ENCODE measurements around the gene IGLL1.

DNA sequence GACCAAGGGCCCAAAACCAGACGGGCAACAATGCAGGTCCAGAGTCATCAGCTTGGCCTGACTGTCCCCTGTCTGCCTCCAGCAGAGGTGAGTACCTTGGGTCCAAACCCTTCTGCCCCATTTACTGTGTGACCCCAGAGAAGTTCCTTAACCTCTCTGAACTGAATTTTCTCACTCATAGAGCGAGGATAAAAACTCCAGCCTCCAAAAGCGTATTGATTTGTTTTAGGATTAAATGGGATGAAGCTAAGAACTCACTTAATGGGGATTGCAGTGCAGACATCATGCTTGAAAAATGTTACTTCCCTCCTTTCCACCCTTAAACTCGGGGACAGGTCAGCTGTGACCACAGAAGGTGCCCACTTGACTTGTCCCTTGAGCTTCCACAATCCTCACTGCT is 22.6 kb downstream of the IGLL1 start:
- TF ChIP-seq CTCF (conservative IDR thresholded peaks at IDR 0.05; ENCODE audit: low read depth in 2 of 2): no peak
- TF ChIP-seq STAT1 (IDR thresholded peaks at IDR 0.05; ENCODE audit: unreplicated experiment): no peak
- TF ChIP-seq POLR2AphosphoS5 (IDR thresholded peaks at IDR 0.05; ENCODE audit: low read depth): no peak
- TF ChIP-seq, protein P1, sequence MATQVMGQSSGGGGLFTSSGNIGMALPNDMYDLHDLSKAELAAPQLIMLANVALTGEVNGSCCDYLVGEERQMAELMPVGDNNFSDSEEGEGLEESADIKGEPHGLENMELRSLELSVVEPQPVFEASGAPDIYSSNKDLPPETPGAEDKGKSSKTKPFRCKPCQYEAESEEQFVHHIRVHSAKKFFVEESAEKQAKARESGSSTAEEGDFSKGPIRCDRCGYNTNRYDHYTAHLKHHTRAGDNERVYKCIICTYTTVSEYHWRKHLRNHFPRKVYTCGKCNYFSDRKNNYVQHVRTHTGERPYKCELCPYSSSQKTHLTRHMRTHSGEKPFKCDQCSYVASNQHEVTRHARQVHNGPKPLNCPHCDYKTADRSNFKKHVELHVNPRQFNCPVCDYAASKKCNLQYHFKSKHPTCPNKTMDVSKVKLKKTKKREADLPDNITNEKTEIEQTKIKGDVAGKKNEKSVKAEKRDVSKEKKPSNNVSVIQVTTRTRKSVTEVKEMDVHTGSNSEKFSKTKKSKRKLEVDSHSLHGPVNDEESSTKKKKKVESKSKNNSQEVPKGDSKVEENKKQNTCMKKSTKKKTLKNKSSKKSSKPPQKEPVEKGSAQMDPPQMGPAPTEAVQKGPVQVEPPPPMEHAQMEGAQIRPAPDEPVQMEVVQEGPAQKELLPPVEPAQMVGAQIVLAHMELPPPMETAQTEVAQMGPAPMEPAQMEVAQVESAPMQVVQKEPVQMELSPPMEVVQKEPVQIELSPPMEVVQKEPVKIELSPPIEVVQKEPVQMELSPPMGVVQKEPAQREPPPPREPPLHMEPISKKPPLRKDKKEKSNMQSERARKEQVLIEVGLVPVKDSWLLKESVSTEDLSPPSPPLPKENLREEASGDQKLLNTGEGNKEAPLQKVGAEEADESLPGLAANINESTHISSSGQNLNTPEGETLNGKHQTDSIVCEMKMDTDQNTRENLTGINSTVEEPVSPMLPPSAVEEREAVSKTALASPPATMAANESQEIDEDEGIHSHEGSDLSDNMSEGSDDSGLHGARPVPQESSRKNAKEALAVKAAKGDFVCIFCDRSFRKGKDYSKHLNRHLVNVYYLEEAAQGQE (IDR thresholded peaks at IDR 0.05; ENCODE audit: unreplicated experiment): no peak
- TF ChIP-seq ZNF331 (CRISPR knock-in tag; IDR thresholded peaks at IDR 0.05; ENCODE audit: low read depth): no peak
- no peak for TF ChIP-seq NANOG (IDR thresholded peaks at IDR 0.05; ENCODE audit: borderline replicate concordance)
- TF ChIP-seq ETS1 (IDR thresholded peaks at IDR 0.05): no peak
- no peak for TF ChIP-seq EZH2 (IDR thresholded peaks at IDR 0.05; ENCODE audit: low read depth, unreplicated experiment)
- TF ChIP-seq ZNF114 (CRISPR knock-in tag; IDR thresholded peaks at IDR 0.05): no peak
- TF ChIP-seq CREB1 (CRISPR knock-in tag; IDR thresholded peaks at IDR 0.05; ENCODE audit: low read depth): no peak
- no peak for TF ChIP-seq JUNB (IDR thresholded peaks at IDR 0.05; ENCODE audit: unreplicated experiment)
- TF ChIP-seq, protein P2, sequence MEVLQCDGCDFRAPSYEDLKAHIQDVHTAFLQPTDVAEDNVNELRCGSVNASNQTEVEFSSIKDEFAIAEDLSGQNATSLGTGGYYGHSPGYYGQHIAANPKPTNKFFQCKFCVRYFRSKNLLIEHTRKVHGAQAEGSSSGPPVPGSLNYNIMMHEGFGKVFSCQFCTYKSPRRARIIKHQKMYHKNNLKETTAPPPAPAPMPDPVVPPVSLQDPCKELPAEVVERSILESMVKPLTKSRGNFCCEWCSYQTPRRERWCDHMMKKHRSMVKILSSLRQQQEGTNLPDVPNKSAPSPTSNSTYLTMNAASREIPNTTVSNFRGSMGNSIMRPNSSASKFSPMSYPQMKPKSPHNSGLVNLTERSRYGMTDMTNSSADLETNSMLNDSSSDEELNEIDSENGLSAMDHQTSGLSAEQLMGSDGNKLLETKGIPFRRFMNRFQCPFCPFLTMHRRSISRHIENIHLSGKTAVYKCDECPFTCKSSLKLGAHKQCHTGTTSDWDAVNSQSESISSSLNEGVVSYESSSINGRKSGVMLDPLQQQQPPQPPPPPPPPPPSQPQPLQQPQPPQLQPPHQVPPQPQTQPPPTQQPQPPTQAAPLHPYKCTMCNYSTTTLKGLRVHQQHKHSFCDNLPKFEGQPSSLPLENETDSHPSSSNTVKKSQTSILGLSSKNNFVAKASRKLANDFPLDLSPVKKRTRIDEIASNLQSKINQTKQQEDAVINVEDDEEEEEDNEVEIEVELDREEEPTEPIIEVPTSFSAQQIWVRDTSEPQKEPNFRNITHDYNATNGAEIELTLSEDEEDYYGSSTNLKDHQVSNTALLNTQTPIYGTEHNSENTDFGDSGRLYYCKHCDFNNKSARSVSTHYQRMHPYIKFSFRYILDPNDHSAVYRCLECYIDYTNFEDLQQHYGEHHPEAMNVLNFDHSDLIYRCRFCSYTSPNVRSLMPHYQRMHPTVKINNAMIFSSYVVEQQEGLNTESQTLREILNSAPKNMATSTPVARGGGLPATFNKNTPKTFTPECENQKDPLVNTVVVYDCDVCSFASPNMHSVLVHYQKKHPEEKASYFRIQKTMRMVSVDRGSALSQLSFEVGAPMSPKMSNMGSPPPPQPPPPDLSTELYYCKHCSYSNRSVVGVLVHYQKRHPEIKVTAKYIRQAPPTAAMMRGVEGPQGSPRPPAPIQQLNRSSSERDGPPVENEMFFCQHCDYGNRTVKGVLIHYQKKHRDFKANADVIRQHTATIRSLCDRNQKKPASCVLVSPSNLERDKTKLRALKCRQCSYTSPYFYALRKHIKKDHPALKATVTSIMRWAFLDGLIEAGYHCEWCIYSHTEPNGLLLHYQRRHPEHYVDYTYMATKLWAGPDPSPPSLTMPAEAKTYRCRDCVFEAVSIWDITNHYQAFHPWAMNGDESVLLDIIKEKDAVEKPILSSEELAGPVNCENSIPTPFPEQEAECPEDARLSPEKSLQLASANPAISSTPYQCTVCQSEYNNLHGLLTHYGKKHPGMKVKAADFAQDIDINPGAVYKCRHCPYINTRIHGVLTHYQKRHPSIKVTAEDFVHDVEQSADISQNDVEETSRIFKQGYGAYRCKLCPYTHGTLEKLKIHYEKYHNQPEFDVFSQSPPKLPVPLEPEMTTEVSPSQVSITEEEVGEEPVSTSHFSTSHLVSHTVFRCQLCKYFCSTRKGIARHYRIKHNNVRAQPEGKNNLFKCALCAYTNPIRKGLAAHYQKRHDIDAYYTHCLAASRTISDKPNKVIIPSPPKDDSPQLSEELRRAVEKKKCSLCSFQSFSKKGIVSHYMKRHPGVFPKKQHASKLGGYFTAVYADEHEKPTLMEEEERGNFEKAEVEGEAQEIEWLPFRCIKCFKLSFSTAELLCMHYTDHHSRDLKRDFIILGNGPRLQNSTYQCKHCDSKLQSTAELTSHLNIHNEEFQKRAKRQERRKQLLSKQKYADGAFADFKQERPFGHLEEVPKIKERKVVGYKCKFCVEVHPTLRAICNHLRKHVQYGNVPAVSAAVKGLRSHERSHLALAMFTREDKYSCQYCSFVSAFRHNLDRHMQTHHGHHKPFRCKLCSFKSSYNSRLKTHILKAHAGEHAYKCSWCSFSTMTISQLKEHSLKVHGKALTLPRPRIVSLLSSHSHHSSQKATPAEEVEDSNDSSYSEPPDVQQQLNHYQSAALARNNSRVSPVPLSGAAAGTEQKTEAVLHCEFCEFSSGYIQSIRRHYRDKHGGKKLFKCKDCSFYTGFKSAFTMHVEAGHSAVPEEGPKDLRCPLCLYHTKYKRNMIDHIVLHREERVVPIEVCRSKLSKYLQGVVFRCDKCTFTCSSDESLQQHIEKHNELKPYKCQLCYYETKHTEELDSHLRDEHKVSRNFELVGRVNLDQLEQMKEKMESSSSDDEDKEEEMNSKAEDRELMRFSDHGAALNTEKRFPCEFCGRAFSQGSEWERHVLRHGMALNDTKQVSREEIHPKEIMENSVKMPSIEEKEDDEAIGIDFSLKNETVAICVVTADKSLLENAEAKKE (CRISPR knock-in tag; IDR thresholded peaks at IDR 0.05): no peak

Data from GM23338 (cell line).